NT2/D1 (cell line): Measurements from ENCODE around the gene GMDS.

Source experiments
- SUZ12 ChIP-seq: IDR thresholded peaks from 2 replicates; pipeline ENCODE4 v1.6.1; 2011; ENCODE audit not compliant: insufficient read length, insufficient read depth; ENCODE audit errors: extremely low read depth
- YY1 ChIP-seq: IDR thresholded peaks from 2 replicates; pipeline ENCODE4 v1.6.1; 2011; ENCODE audit not compliant: insufficient read length, insufficient read depth

GRCh38 chr6:1958257-1958656, 287.1 kb downstream of the GMDS start:
- TF ChIP-seq YY1 (no peak), SUZ12 (no peak)
